Measurements from ENCODE around the gene RPL36.

RPL36 gene

GRCh38 chr19:5690125-5690954, at the start of gene RPL36:
Gene RPL36, plus strand, starts transcription at chr19:5690295. Its CDS starts 213 bp downstream, at chr19:5690508.
- DNase-seq, result peak; percentile 98 to 99

GRCh38 chr19:5641171-5641570, 48.9 kb upstream of the RPL36 start:
- no peak for DNase-seq

GRCh38 chr19:5642204-5642603, 47.9 kb upstream of the RPL36 start:
- no peak for DNase-seq

- DNase-seq, result no peak
These were observed 47.0 kb upstream of the RPL36 start for GRCh38 chr19:5643060-5643459.

GRCh38 chr19:5644037-5644436, 46.1 kb upstream of the RPL36 start:
- DNase-seq, result no peak

- no peak for DNase-seq
These were observed 44.7 kb upstream of the RPL36 start for GRCh38 chr19:5645409-5645808.

- no peak for DNase-seq
These were observed 43.4 kb upstream of the RPL36 start for GRCh38 chr19:5646703-5647102.

- DNase-seq, result no peak
These were observed 41.6 kb upstream of the RPL36 start for GRCh38 chr19:5648464-5648863.

- no peak for DNase-seq
These were observed 38.7 kb upstream of the RPL36 start for GRCh38 chr19:5651361-5651760.

- no peak for DNase-seq
These were observed 37.8 kb upstream of the RPL36 start for GRCh38 chr19:5652261-5652660.

- DNase-seq, result no peak
These were observed 35.2 kb upstream of the RPL36 start for GRCh38 chr19:5654931-5655330.

- no peak for DNase-seq
These were observed 34.7 kb upstream of the RPL36 start for GRCh38 chr19:5655412-5655811.

- no peak for DNase-seq
These were observed 28.6 kb upstream of the RPL36 start for GRCh38 chr19:5661483-5661882.

- DNase-seq, result no peak
These were observed 26.2 kb upstream of the RPL36 start for GRCh38 chr19:5663904-5664303.

GRCh38 chr19:5664515-5664914, 25.6 kb upstream of the RPL36 start:
- no peak for DNase-seq

- DNase-seq, result no peak
These were observed 24.1 kb upstream of the RPL36 start for GRCh38 chr19:5665781-5666513.

- no peak for DNase-seq
These were observed 23.0 kb upstream of the RPL36 start for GRCh38 chr19:5666921-5667610.

- no peak for DNase-seq
These were observed 22.3 kb upstream of the RPL36 start for GRCh38 chr19:5667751-5668271.

- no peak for DNase-seq
These were observed 20.9 kb upstream of the RPL36 start for GRCh38 chr19:5669212-5669611.

- DNase-seq, result no peak
These were observed 18.5 kb upstream of the RPL36 start for GRCh38 chr19:5671600-5671999.

GRCh38 chr19:5672708-5673459, 17.2 kb upstream of the RPL36 start:
- DNase-seq, result no peak

GRCh38 chr19:5673752-5674151, 16.3 kb upstream of the RPL36 start:
- DNase-seq, result no peak

- no peak for DNase-seq
These were observed 15.4 kb upstream of the RPL36 start for GRCh38 chr19:5674714-5675113.
